HL-60 (cell line): ENCODE results near the gene PACSIN3.

Source experiments
- GABPA ChIP-seq: IDR thresholded peaks from 2 replicates; pipeline ENCODE4 v1.6.1; 2012; ENCODE audit warnings: low read depth
- TF ChIP-seq, protein P1 (sequence below): IDR thresholded peaks from one replicate; pipeline ENCODE4 v1.5.1; 2011; ENCODE audit warnings: low read length, control low read depth, inconsistent platforms; ENCODE audit not compliant: insufficient read depth

- TF ChIP-seq, protein P1, sequence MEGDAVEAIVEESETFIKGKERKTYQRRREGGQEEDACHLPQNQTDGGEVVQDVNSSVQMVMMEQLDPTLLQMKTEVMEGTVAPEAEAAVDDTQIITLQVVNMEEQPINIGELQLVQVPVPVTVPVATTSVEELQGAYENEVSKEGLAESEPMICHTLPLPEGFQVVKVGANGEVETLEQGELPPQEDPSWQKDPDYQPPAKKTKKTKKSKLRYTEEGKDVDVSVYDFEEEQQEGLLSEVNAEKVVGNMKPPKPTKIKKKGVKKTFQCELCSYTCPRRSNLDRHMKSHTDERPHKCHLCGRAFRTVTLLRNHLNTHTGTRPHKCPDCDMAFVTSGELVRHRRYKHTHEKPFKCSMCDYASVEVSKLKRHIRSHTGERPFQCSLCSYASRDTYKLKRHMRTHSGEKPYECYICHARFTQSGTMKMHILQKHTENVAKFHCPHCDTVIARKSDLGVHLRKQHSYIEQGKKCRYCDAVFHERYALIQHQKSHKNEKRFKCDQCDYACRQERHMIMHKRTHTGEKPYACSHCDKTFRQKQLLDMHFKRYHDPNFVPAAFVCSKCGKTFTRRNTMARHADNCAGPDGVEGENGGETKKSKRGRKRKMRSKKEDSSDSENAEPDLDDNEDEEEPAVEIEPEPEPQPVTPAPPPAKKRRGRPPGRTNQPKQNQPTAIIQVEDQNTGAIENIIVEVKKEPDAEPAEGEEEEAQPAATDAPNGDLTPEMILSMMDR, result no peak
- no peak for TF ChIP-seq GABPA
Measured at GRCh38 chr11:47137476-47137875, 48.8 kb downstream of the PACSIN3 start.
